GM23248 (cell line): ENCODE data around the gene CFAP45.
"Not testable (repeated sequence)": the region's sequence is repeated elsewhere in the genome, so short reads cannot be mapped to it uniquely, and the experiment has no call there.

Experiments
- EZH2 ChIP-seq: fragments of 200-600 bp; sonication (generic); IDR thresholded peaks from 2 replicates; pipeline ENCODE4 v1.6.1; 2018; ENCODE audit warnings: antibody characterized with exemption, mild to moderate bottlenecking; ENCODE audit not compliant: insufficient read depth, poor library complexity, severe bottlenecking
- EZH2phosphoT487 ChIP-seq: fragments of 200-600 bp; sonication (generic); IDR thresholded peaks from 2 replicates; pipeline ENCODE4 v1.6.1; 2018; ENCODE audit warnings: antibody characterized with exemption, moderate library complexity, mild to moderate bottlenecking, low read depth; ENCODE audit not compliant: insufficient read depth

- not testable (repeated sequence) for TF ChIP-seq EZH2, EZH2phosphoT487
Observed at GRCh38 chr1:159904036-159904435, 4.1 kb upstream of the CFAP45 start.
